HepG2 (cell line): ENCODE data around the gene TDP2. TPM values are rescaled to one million over a fixed set of nuclear protein-coding genes. Genes with fewer than 3 reads are reported as not detected.

ENCODE experiments used
- ATAC-seq: fragments of 200-7000 bp; cut with Tn5 transposase; 3 replicates; pipeline ENCODE4 v1.9.1; 2020; ENCODE audit warnings: mild to moderate bottlenecking, moderate library complexity
- BruUV-seq: library from RNA; stranded (reverse); fragments of 400-500 nt; replicated peaks from 2 replicates; lab custom pipeline; 2021; lab: Mats Ljungman, UMichigan
- CTCF ChIA-PET: fragments of 300-600 bp; formaldehyde crosslinking; extraction: SDS; loops from one replicate; lab custom pipeline; 2021; ENCODE audit warnings: low total read pairs, inconsistent platforms, low intra/inter-chr PET ratio; lab: Yijun Ruan, JAX
- POLR2A ChIA-PET: fragments of 350-600 bp; sonication (Branson Sonifier 250); formaldehyde crosslinking; loops from one replicate; lab custom pipeline; 2020; ENCODE audit warnings: antibody characterized with exemption, inconsistent platforms; lab: Yijun Ruan, JAX
- DNase-seq: peaks from one replicate; pipeline ENCODE4 v3.0.0-alpha.2; 2015; ENCODE audit warnings: low spot score
- FAIRE-seq: peaks from 3 replicates; lab custom pipeline; 2011; peaks lifted over from hg19 to GRCh38; lab: Jason Lieb, UNC
- H2AFZ ChIP-seq: one replicate; pipeline ENCODE4 v1.6.1; 2011; ENCODE audit warnings: low read length, inconsistent platforms
- H3K27ac ChIP-seq: fragments of 300-600 bp; 3 replicates; pipeline ENCODE4 v1.8.0; 2011; ENCODE audit warnings: mixed run types, mild to moderate bottlenecking, mixed read lengths, low read length, inconsistent platforms; ENCODE audit not compliant: insufficient read depth; ENCODE audit errors: extremely low read length
- H3K27me3 ChIP-seq, 2 experiments: fragments of 200-600 bp in 1 of 2; 2 replicates in 1 of 2; 3 replicates in 1 of 2; pipeline versions ENCODE4 v1.6.0 to v1.8.0; 2011; ENCODE audit warnings: low read length in 2 of 2, mild to moderate bottlenecking in 2 of 2, moderate library complexity in 2 of 2, inconsistent platforms in 1 of 2; ENCODE audit not compliant: insufficient read depth in 2 of 2, control insufficient read depth in 1 of 2
- H3K36me3 ChIP-seq, 2 experiments: fragments of 200-600 bp in 1 of 2; replicated peaks in 1 of 2; 2 replicates in 1 of 2; 3 replicates in 1 of 2; pipeline versions ENCODE4 v1.5.1 to v1.8.0; 2011; ENCODE audit warnings: low read length in 2 of 2, inconsistent platforms in 1 of 2; ENCODE audit not compliant: insufficient read depth in 2 of 2, control insufficient read depth in 1 of 2
- H3K4me1 ChIP-seq: 2 replicates; pipeline ENCODE4 v1.5.1; 2012; ENCODE audit warnings: low read length, inconsistent platforms; ENCODE audit not compliant: insufficient read depth
- H3K4me2 ChIP-seq: 2 replicates; pipeline ENCODE4 v1.6.0; 2011; ENCODE audit warnings: low read depth, low read length, inconsistent platforms
- H3K4me3 ChIP-seq, 3 experiments: fragments of 200-600 bp in 1 of 3; sonication (generic), shearing (Covaris generic) in 1 of 3; replicated peaks in 1 of 3; 2 replicates each; pipeline ENCODE4 v1.5.1; 2011 to 2016; ENCODE audit warnings: low read length in 3 of 3, inconsistent platforms in 2 of 3, low read depth in 2 of 3, mild to moderate bottlenecking in 2 of 3, control low read depth in 1 of 3, mixed read lengths in 1 of 3; ENCODE audit not compliant: insufficient read depth in 1 of 3
- H3K79me2 ChIP-seq: one replicate; pipeline ENCODE4 v1.6.1; 2011; ENCODE audit warnings: low read length, inconsistent platforms; ENCODE audit not compliant: insufficient read depth
- H3K9ac ChIP-seq: 2 replicates; pipeline ENCODE4 v1.6.0; 2011; ENCODE audit warnings: mild to moderate bottlenecking, low read depth, low read length, inconsistent platforms; ENCODE audit not compliant: insufficient read depth
- H3K9me3 ChIP-seq: 2 replicates; pipeline ENCODE4 v1.5.1; 2012; ENCODE audit warnings: mild to moderate bottlenecking, low read length
- H4K20me1 ChIP-seq: 2 replicates; pipeline ENCODE4 v1.6.0; 2011; ENCODE audit warnings: inconsistent platforms, mild to moderate bottlenecking, low read length, moderate library complexity; ENCODE audit not compliant: insufficient read depth
- FOXM1 ChIP-seq: sonication (generic); formaldehyde crosslinking; IDR thresholded peaks from 2 replicates; pipeline ENCODE4 v1.5.0; 2020; ENCODE audit warnings: missing genetic modification reagents
- GABPA ChIP-seq, 2 experiments: IDR thresholded peaks; 2 replicates each; pipeline ENCODE4 v1.6.1; 2011 to 2016; ENCODE audit warnings: low read depth in 2 of 2, low read length in 1 of 2, missing biosample characterization in 1 of 2, missing genetic modification characterization in 1 of 2
- ISX ChIP-seq: sonication (generic); formaldehyde crosslinking; conservative IDR thresholded peaks from 2 replicates; pipeline ENCODE4 v1.5.0; 2020; ENCODE audit warnings: missing genetic modification reagents
- KDM2A ChIP-seq: sonication (generic); formaldehyde crosslinking; IDR thresholded peaks from 2 replicates; pipeline ENCODE4 v1.4.0; 2020; ENCODE audit warnings: low read depth, missing genetic modification reagents, borderline replicate concordance
- MAFK ChIP-seq, 2 experiments: IDR thresholded peaks in 1 of 2; conservative IDR thresholded peaks in 1 of 2; 2 replicates each; pipeline ENCODE4 v1.6.1; 2011; ENCODE audit warnings: improper control_type of control experiment in 2 of 2, low read length in 2 of 2
- MLLT10 ChIP-seq: sonication (generic); formaldehyde crosslinking; IDR thresholded peaks from 2 replicates; pipeline ENCODE4 v1.4.0; 2020; ENCODE audit warnings: missing genetic modification reagents
- NFE2 ChIP-seq: sonication (generic); formaldehyde crosslinking; IDR thresholded peaks from 2 replicates; pipeline ENCODE4 v1.4.0; 2020; ENCODE audit warnings: missing genetic modification reagents
- POLR2A ChIP-seq, 2 experiments: IDR thresholded peaks; 2 replicates each; pipeline ENCODE4 v1.6.1; 2011; ENCODE audit warnings: low read depth in 2 of 2, low read length in 2 of 2, mild to moderate bottlenecking in 1 of 2, moderate library complexity in 1 of 2; ENCODE audit not compliant: insufficient read depth in 1 of 2
- STAG1 ChIP-seq: sonication (generic); formaldehyde crosslinking; IDR thresholded peaks from 2 replicates; pipeline ENCODE4 v1.4.0; 2020; ENCODE audit warnings: missing genetic modification reagents
- THAP7 ChIP-seq: sonication (generic); formaldehyde crosslinking; IDR thresholded peaks from 2 replicates; pipeline ENCODE4 v1.8.1; 2023; ENCODE audit warnings: mild to moderate bottlenecking, missing genetic modification reagents
- ZKSCAN1 ChIP-seq: fragments of 150-350 bp; IDR thresholded peaks from 2 replicates; pipeline ENCODE4 v1.6.1; 2014; ENCODE audit warnings: low read length
- ZNF232 ChIP-seq: sonication (generic); formaldehyde crosslinking; IDR thresholded peaks from 2 replicates; pipeline ENCODE4 v1.4.0; 2020; ENCODE audit warnings: missing genetic modification reagents, borderline replicate concordance
- ZNF326 ChIP-seq: sonication (generic); formaldehyde crosslinking; IDR thresholded peaks from 2 replicates; pipeline ENCODE4 v1.4.0; 2020; ENCODE audit warnings: missing genetic modification reagents, borderline replicate concordance
- ZNF382 ChIP-seq: sonication (generic); formaldehyde crosslinking; IDR thresholded peaks from 2 replicates; pipeline ENCODE4 v1.5.0; 2020; ENCODE audit warnings: missing genetic modification reagents, mild to moderate bottlenecking, borderline replicate concordance
- ZNF589 ChIP-seq: sonication (generic); formaldehyde crosslinking; conservative IDR thresholded peaks from 2 replicates; pipeline ENCODE4 v1.8.0; 2022; ENCODE audit warnings: mild to moderate bottlenecking, moderate library complexity, missing genetic modification reagents
- ZNF816 ChIP-seq: sonication (generic); formaldehyde crosslinking; IDR thresholded peaks from 2 replicates; pipeline ENCODE4 v1.8.0; 2022; ENCODE audit warnings: missing genetic modification reagents, mild to moderate bottlenecking, borderline replicate concordance
- WGBS: methylation state at CpG from one replicate; pipeline ENCODE4 v1.1.6; 2017; ENCODE audit warnings: low lambda C conversion rate; 5-methylcytosine and 5-hydroxymethylcytosine counted together
- in situ Hi-C: cut with HindIII; loops from 2 replicates; pipeline ENCODE4 v1.10.0; 2017; ENCODE audit warnings: low pct_unique_long_range_greater_than_20kb; ENCODE audit not compliant: extremely low pct_ligation_motif_present
- intact Hi-C: fragments of 100-400 bp; cut with micrococcal nuclease; formaldehyde crosslinking; loops from one replicate; pipeline ENCODE4 v1.10.0; 2022; ENCODE audit not compliant: unreplicated experiment
- polyA plus RNA-seq, 8 experiments: library from polyadenylated mRNA; depleted of rRNA in 3 of 8; stranded (reverse) in 7 of 8; unstranded in 1 of 8; fragments of >200 nt; fragmentation: Illumina TruSeq in 4 of 8; extraction: Trizol in 4 of 8; gene quantifications; 2 replicates each; pipeline versions ENCODE4 v1.2.1 to v1.2.3, GENCODE V29; 2011 to 2016; ENCODE audit warnings: low read depth in 4 of 8, missing spikeins in 1 of 8, mixed read lengths in 1 of 8; ENCODE audit not compliant: insufficient read depth in 1 of 8
- total RNA-seq, 5 experiments: library from RNA; depleted of rRNA; stranded (reverse); fragments of >200 nt; fragmentation: Illumina TruSeq; extraction: Trizol; gene quantifications; 2 replicates each; pipeline ENCODE4 v1.2.3, GENCODE V29; 2016; ENCODE audit warnings: low read depth in 1 of 5
- TF ChIP-seq, protein P1 (sequence below): sonication (generic); formaldehyde crosslinking; conservative IDR thresholded peaks from 2 replicates; pipeline ENCODE4 v1.4.0; 2020; ENCODE audit warnings: missing genetic modification reagents
- TF ChIP-seq, protein P2 (sequence below): sonication (generic); formaldehyde crosslinking; IDR thresholded peaks from 2 replicates; pipeline ENCODE4 v1.4.0; 2020; ENCODE audit warnings: mild to moderate bottlenecking, low read depth, missing genetic modification reagents

The TDP2 gene
- total and polyA plus RNA-seq, 2 of the 13 experiments (the other 11 are each of a cell fraction or from before 2014, with no cell fraction given): 30.5 to 42.6 TPM

- Histone ChIP-seq H3K4me1 (no peaks in the 10 kb centered on the region), H3K4me2 (no peak overlapping the region), H4K20me1 (no peaks in the 10 kb centered on the region), H3K4me3 (no peak overlapping the region), H3K27ac (no peak overlapping the region), H3K36me3 (no peaks in the 10 kb centered on the region), H2AFZ (no peak overlapping the region), H3K27me3 (peaks cover 0 to 7% of the 10 kb centered on the region in 2 experiments; a peak in 2 of 5 replicates), H3K79me2 (no peaks in the 10 kb centered on the region), H3K9ac (no peak overlapping the region), H3K9me3 (no peaks in the 10 kb centered on the region)
- in situ Hi-C loops (no loop called here), intact Hi-C loops (no loop called here)
- DNase-seq (no peak), ATAC-seq (no peak), FAIRE-seq (no peak)
- TF ChIP-seq POLR2A (IDR thresholded peaks at IDR 0.05; ENCODE audit: insufficient read depth in 1 of 2, low read depth in 2 of 2, low read length in 2 of 2) (no peak), ZNF326 (CRISPR knock-in tag) (no peak), ZNF382 (CRISPR knock-in tag) (no peak), NFE2 (no peak), MLLT10 (CRISPR knock-in tag) (no peak), ZNF816 (CRISPR knock-in tag) (no peak), GABPA (IDR thresholded peaks at IDR 0.05; ENCODE audit: low read depth, low read length) (no peak), GABPA (CRISPR knock-in tag; IDR thresholded peaks at IDR 0.05; ENCODE audit: low read depth) (no peak), MAFK (conservative IDR thresholded peaks at IDR 0.05 in 1 of 2, IDR thresholded peaks at IDR 0.05 in 1 of 2; ENCODE audit: low read length in 2 of 2) (no peak), ZNF589 (CRISPR knock-in tag) (no peak), ZNF232 (CRISPR knock-in tag) (no peak), ISX (CRISPR knock-in tag) (no peak), THAP7 (CRISPR knock-in tag) (no peak), FOXM1 (CRISPR knock-in tag) (no peak), STAG1 (CRISPR knock-in tag) (no peak), ZKSCAN1 (no peak), KDM2A (CRISPR knock-in tag) (no peak)
- TF ChIP-seq, protein P1, sequence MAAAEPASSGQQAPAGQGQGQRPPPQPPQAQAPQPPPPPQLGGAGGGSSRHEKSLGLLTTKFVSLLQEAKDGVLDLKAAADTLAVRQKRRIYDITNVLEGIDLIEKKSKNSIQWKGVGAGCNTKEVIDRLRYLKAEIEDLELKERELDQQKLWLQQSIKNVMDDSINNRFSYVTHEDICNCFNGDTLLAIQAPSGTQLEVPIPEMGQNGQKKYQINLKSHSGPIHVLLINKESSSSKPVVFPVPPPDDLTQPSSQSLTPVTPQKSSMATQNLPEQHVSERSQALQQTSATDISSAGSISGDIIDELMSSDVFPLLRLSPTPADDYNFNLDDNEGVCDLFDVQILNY (CRISPR knock-in tag): no peak
- TF ChIP-seq, protein P2, sequence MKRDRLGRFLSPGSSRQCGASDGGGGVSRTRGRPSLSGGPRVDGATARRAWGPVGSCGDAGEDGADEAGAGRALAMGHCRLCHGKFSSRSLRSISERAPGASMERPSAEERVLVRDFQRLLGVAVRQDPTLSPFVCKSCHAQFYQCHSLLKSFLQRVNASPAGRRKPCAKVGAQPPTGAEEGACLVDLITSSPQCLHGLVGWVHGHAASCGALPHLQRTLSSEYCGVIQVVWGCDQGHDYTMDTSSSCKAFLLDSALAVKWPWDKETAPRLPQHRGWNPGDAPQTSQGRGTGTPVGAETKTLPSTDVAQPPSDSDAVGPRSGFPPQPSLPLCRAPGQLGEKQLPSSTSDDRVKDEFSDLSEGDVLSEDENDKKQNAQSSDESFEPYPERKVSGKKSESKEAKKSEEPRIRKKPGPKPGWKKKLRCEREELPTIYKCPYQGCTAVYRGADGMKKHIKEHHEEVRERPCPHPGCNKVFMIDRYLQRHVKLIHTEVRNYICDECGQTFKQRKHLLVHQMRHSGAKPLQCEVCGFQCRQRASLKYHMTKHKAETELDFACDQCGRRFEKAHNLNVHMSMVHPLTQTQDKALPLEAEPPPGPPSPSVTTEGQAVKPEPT: no peak
- 50% methylated on average over 4 of the region's 4 CpGs for WGBS
- ChIA-PET POLR2A (no interaction called here), CTCF (no interaction called here)
- BruUV-seq: no TSS peak
These were observed 56.0 kb downstream of the TDP2 start for GRCh38 chr6:24610672-24611071.
